Fibroblast of lung (primary cell): Measurements from ENCODE around the gene ROR2. TPM values are rescaled to one million over a fixed set of nuclear protein-coding genes. Genes with fewer than 3 reads are reported as not detected.

Experiments
- DNase-seq, 2 donors: peaks; one replicate each; pipeline versions ENCODE4 v3.0.0 to v3.0.0-alpha.2; 2010; ENCODE audit warnings: low read depth in 2 of 2
- H2AFZ ChIP-seq: 2 replicates; pipeline ENCODE4 v1.5.1; 2012; ENCODE audit warnings: low read length, control low read depth, inconsistent platforms
- H3K27ac ChIP-seq: 2 replicates; pipeline ENCODE4 v1.5.1; 2011; ENCODE audit warnings: low read length, control low read depth; ENCODE audit not compliant: insufficient read depth
- H3K27me3 ChIP-seq: 2 replicates; pipeline ENCODE4 v1.5.1; 2011; ENCODE audit warnings: mild to moderate bottlenecking, low read length; ENCODE audit not compliant: control insufficient read depth, insufficient read depth
- H3K36me3 ChIP-seq: 2 replicates; pipeline ENCODE4 v1.5.1; 2011; ENCODE audit warnings: low read length; ENCODE audit not compliant: control insufficient read depth, insufficient read depth
- H3K4me1 ChIP-seq: 2 replicates; pipeline ENCODE4 v1.5.1; 2011; ENCODE audit warnings: low read length; ENCODE audit not compliant: control insufficient read depth, insufficient read depth; ENCODE audit errors: extremely low read depth
- H3K4me2 ChIP-seq: 2 replicates; pipeline ENCODE4 v1.5.1; 2011; ENCODE audit warnings: low read length, control low read depth; ENCODE audit not compliant: insufficient read depth; ENCODE audit errors: extremely low read depth
- H3K4me3 ChIP-seq, 4 experiments: fragments of 200-600 bp in 1 of 4; sonication (generic) in 1 of 4; replicated peaks in 1 of 4; 2 replicates each; pipeline ENCODE4 v1.5.1; 2011 to 2016; ENCODE audit warnings: low read length in 4 of 4, low read depth in 3 of 4, mild to moderate bottlenecking in 3 of 4, control low read depth in 2 of 4, inconsistent platforms in 1 of 4, mixed read lengths in 1 of 4; ENCODE audit not compliant: insufficient read depth in 1 of 4; ENCODE audit errors: control extremely low read depth in 1 of 4
- H3K79me2 ChIP-seq: 2 replicates; pipeline ENCODE4 v1.5.1; 2012; ENCODE audit warnings: mild to moderate bottlenecking, low read length, inconsistent platforms; ENCODE audit not compliant: control insufficient read depth, insufficient read depth
- H3K9ac ChIP-seq: 2 replicates; pipeline ENCODE4 v1.5.1; 2011; ENCODE audit warnings: mild to moderate bottlenecking, low read length, control low read depth; ENCODE audit not compliant: insufficient read depth
- H3K9me3 ChIP-seq: 2 replicates; pipeline ENCODE4 v1.5.1; 2012; ENCODE audit warnings: low read depth, low read length; ENCODE audit not compliant: control insufficient read depth, insufficient read depth
- H4K20me1 ChIP-seq: 2 replicates; pipeline ENCODE4 v1.5.1; 2011; ENCODE audit warnings: low read length; ENCODE audit not compliant: control insufficient read depth, insufficient read depth; ENCODE audit errors: extremely low read depth
- CTCF ChIP-seq, 2 donors: IDR thresholded peaks in 1 of 2; conservative IDR thresholded peaks in 1 of 2; 1 replicate in 1 of 2; 2 replicates in 1 of 2; pipeline ENCODE4 v1.5.1; 2011 to 2012; ENCODE audit warnings: low read length in 2 of 2, control low read depth in 1 of 2, inconsistent platforms in 1 of 2, low read depth in 1 of 2, mild to moderate bottlenecking in 1 of 2
- EZH2 ChIP-seq: IDR thresholded peaks from 2 replicates; pipeline ENCODE4 v1.5.1; 2012; ENCODE audit warnings: low read length, control low read depth, mild to moderate bottlenecking; ENCODE audit errors: missing control alignments
- polyA plus RNA-seq, 2 donors: library from polyadenylated mRNA; depleted of rRNA in 1 of 2; stranded (reverse) in 1 of 2; unstranded in 1 of 2; fragments of >200 nt; gene quantifications; 2 replicates each; pipeline ENCODE4 v1.2.1, GENCODE V29; 2011 to 2012; ENCODE audit warnings: missing spikeins in 1 of 2
- total RNA-seq: library from RNA; depleted of rRNA; stranded (reverse); fragments of >200 nt; gene quantifications from 2 replicates; pipeline ENCODE4 v1.2.1, GENCODE V29; 2014

Gene ROR2
- total and polyA plus RNA-seq, 2 donors (not counting 1 experiment from before 2014, with no cell fraction given): 2.3 to 27.9 TPM

DNA sequence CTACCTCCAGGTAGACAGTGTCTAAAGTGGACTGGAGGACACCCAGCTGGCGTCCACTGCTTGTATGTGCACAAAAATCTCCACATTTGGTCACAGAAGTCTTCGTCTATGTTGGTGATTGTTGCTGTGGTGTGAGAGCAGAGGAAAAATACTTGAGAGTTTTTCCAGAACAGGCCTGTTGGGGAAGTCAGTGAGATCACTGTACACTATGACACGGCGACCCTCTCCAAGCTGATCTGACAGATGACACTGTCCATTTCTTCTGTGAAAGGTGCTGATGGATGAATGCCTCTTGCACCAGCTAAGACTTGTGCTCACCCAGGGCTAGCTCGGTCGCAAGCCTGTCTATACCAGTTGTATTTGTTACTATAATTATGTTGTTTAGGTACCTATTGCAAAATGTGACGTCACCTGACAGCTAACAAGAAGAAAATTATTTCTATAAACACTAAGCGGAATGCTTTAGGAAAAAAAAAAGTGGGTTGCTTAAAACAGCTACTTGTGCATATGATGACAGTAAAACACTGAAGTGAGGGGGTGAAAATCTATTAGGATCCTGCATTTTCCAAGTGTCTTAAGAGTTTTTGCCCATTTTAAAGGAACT, 142.3 kb downstream of the ROR2 start:
- Histone ChIP-seq H3K27ac (no peak overlapping the region), H3K79me2 (no peaks in the 10 kb centered on the region), H3K27me3 (no peaks in the 10 kb centered on the region), H3K4me2 (no peak overlapping the region), H3K9me3 (no peaks in the 10 kb centered on the region), H3K36me3 (no peaks in the 10 kb centered on the region), H3K9ac (no peak overlapping the region), H2AFZ (no peak overlapping the region), H4K20me1 (no peaks in the 10 kb centered on the region), H3K4me1 (peaks cover 3% of the 10 kb centered on the region), H3K4me3 (no peak overlapping the region)
- TF ChIP-seq EZH2 (no peak), CTCF (conservative IDR thresholded peaks at IDR 0.05 in 1 of 2, IDR thresholded peaks at IDR 0.05 in 1 of 2; ENCODE audit: low read depth in 1 of 2, low read length in 2 of 2) (no peak)
- no peak for DNase-seq

GRCh38 chr9:91805031-91805430, 145.0 kb downstream of the ROR2 start:
- no peak overlapping the region for H3K4me3 ChIP-seq
- no peaks in the 10 kb centered on the region for H4K20me1 ChIP-seq
- DNase-seq: no peak
- no peaks in the 10 kb centered on the region for H3K36me3 ChIP-seq
- H3K27me3 ChIP-seq: no peaks in the 10 kb centered on the region
- H3K27ac ChIP-seq: no peak overlapping the region
- no peak overlapping the region for H3K9ac ChIP-seq
- TF ChIP-seq EZH2 (no peak), CTCF (conservative IDR thresholded peaks at IDR 0.05 in 1 of 2, IDR thresholded peaks at IDR 0.05 in 1 of 2; ENCODE audit: low read depth in 1 of 2, low read length in 2 of 2) (no peak)
- H3K79me2 ChIP-seq: no peaks in the 10 kb centered on the region
- H3K4me1 ChIP-seq: peaks cover 7% of the 10 kb centered on the region
- no peaks in the 10 kb centered on the region for H3K9me3 ChIP-seq
- no peak overlapping the region for H3K4me2 ChIP-seq
- no peak overlapping the region for H2AFZ ChIP-seq

DNA sequence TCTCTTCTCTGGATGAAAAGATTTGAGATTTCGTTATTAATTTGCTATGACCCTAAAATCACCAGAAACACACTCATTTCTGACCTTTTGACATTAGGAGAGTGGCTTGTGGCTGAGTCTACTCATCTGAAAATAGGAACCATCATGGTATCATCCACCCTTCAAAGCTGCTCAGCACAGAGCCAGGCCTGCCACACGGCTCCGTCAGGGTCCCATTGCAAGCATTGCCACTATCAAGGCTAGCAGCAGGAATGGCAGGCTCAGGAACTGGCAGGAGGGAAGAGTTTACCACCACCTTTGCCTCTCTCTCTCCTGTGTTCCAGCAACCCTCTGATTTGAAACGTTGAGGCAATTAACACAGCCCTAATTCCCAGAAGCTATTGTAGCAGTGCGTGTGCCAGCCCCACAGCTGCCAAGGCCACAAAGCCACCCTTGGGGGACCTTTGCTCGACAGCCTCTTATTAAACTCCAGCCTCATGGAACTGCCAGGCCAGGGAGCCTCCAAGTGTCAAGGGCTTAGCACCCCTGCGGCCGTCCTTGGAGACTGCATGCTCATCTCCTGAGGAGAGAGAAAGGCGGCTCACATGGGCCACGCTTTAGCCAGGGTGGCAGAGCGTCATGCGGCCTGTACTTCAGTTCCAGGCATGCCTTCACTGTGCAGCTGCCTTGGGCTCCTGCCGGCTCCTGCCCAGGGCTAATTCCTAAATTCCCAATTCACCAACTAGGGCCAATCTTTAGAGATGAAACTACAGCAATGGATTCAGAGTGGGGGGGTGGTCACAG, 145.9 kb downstream of the ROR2 start:
- Histone ChIP-seq H3K27me3 (no peaks in the 10 kb centered on the region), H2AFZ (no peak overlapping the region), H3K36me3 (no peaks in the 10 kb centered on the region), H3K9ac (no peak overlapping the region), H3K9me3 (no peaks in the 10 kb centered on the region), H4K20me1 (no peaks in the 10 kb centered on the region), H3K27ac (no peak overlapping the region), H3K4me2 (no peak overlapping the region), H3K4me1 (peaks cover 3% of the 10 kb centered on the region), H3K79me2 (no peaks in the 10 kb centered on the region), H3K4me3 (no peak overlapping the region)
- TF ChIP-seq CTCF (conservative IDR thresholded peaks at IDR 0.05 in 1 of 2, IDR thresholded peaks at IDR 0.05 in 1 of 2; ENCODE audit: low read depth in 1 of 2, low read length in 2 of 2): no peak
- no peak for TF ChIP-seq EZH2
- no peak for DNase-seq
